HG02938 (cell line): ENCODE results near the gene MTHFR.

Source experiments
- ATAC-seq: cut with Tn5 transposase; IDR thresholded peaks from one replicate; pipeline ENCODE4 v1.9.1; 2021; ENCODE audit warnings: mild to moderate bottlenecking, moderate library complexity; ENCODE audit not compliant: unreplicated experiment

MTHFR gene

GRCh38 chr1:11799099-11799498 lies 6.7 kb downstream of the MTHFR start:
- no peak for ATAC-seq

DNA sequence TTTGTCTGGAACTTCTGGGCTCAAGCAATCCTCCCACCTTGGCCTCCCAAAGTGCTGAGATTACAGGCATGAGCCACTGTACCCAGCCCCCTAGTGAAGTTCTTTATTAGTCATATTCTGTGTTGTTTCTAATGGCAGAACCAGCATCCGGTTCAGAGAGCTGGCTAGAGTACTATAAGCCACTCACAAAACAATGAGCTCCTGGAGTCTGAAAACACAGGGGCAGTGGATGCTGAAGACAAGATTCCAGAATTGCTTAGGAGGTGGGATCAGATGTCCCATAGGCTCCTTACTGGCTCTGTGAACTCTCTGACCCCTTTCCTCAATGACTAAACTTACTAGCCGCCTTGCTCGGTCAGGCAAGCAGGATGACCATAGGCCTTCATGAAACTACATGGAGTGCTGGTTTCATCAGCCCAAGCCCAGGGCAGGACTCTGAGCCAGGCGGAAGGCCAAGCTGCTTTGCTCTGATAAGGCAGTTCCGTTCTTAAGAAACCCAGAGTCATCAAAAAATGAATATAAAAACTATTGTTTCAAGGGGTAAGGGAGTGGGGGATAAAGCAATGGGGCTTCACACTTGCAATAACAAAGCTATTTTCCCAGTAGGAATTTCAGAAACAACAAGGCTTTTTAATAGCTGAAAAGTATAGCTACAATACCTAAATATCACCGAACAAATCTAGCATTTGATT lies 8.1 kb downstream of the MTHFR start:
- ATAC-seq, result no peak

- ATAC-seq, result no peak
Measured at GRCh38 chr1:11796036-11796828, 9.5 kb downstream of the MTHFR start.

- no peak for ATAC-seq
Measured at GRCh38 chr1:11795238-11795890, 10.4 kb downstream of the MTHFR start.

- ATAC-seq, result no peak
Measured at GRCh38 chr1:11794446-11795237, 11.1 kb downstream of the MTHFR start.

- no peak for ATAC-seq
Measured at GRCh38 chr1:11793819-11794218, 11.9 kb downstream of the MTHFR start.

- ATAC-seq, result no peak
Measured at GRCh38 chr1:11792106-11792505, 13.7 kb downstream of the MTHFR start.

DNA sequence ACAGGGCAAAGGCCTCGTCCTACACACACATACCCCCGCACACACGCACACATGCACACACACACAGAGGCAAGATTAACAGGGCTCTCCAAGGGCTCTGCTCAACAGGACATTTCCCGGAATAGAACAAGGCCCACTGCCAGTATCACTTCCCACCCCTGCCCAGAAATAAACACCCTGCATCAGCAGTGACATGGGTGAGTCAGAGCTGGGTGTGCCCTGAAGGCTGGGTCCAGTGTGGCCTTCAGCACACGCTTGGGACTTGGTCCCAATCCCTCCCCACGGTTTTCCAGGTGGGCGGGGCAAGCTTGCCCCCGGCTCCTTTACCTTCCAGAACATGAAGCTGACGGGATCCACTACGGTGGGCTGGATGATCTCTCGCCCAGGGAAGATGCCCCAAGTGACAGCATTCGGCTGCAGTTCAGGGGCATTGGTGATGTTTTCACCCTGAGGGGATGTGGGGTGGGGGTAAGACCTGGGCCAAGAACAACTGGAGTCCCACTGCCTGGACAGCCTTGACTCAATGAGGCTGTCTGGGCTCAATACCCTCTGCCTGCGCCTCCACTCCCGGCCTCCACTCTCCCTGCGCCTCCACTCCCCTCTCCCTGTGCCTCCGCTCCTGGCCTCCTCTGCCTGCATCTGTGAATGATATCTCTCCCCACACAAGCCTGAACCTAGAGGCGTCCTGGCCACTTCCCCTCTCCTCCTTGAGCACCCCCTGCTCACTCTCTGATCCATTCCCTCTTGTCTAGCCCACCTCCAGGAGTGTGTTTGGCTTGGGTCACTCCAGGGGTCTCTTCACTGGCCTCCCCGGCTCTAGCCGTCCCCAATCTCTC lies 14.7 kb downstream of the MTHFR start:
- no peak for ATAC-seq

DNA sequence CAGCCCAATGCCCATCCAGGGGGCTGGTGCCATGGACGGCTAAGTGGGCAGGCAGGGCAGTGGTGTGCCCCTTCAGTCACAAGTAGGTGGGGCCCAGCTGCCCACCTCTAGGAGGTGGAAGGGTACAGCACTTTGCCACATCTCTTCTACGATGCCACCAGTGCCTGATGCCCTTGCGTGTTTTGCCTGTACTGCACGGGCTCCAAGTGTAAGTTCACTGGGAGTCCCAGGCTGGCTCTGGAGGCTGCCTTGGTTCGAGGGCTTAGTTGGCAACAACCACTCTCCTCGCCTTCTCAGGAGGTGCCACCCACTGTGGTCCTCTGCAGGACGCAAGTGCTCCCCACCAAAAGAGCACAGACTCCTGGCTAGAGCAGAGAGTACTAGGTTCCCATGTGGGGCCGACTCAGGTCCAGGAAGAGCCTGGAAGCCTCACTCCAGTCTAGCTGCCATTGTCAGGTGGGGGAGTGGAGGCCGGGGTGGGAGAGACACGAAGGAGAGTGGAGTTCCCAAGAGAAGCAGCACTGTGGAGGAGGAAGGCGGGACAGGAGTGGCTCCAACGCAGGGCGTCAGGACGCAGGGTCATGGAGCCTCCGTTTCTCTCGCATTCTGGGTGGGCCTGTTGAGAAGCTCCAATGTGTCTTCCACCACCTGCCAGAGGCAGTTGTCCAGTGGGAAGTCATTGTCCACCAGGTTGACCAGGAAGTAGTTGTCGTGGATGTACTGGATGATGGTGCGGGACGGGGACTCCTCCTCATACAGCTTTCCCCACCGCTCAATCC lies 15.5 kb downstream of the MTHFR start:
- no peak for ATAC-seq

GRCh38 chr1:11789126-11790067 lies 16.4 kb downstream of the MTHFR start:
- no peak for ATAC-seq

GRCh38 chr1:11788549-11789053 lies 17.2 kb downstream of the MTHFR start:
- ATAC-seq, result no peak

DNA sequence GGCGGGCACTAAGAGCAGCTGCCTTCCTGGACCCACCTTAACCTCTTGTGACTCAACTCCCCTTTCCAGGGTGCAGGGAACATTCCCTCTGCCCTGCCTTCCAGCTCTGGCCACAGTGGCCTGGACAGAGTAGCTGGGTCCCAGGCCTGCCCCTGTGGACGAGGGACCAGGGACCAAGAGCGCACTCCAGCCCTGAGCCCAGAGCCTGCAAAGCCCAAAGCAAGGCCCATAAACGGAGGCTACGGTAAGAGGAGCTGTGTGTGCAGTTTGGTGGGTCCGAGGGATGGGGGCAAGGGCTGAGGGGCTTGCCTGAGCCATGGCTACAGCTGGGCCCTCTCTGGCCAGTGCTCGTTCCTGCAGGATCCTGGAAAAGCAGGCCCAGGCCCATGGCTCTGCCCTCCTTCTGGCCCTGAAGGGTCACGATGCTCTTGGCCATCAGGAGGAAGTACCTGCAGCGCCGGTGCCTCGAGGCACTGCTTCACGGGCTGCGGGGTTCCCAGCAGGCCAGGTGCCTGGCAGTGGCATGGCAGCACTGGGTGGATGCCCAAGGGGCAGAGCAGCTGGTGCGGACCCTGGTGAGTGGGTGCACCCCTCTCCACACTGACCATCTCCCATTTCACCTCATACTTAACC lies 17.8 kb downstream of the MTHFR start:
- no peak for ATAC-seq

DNA sequence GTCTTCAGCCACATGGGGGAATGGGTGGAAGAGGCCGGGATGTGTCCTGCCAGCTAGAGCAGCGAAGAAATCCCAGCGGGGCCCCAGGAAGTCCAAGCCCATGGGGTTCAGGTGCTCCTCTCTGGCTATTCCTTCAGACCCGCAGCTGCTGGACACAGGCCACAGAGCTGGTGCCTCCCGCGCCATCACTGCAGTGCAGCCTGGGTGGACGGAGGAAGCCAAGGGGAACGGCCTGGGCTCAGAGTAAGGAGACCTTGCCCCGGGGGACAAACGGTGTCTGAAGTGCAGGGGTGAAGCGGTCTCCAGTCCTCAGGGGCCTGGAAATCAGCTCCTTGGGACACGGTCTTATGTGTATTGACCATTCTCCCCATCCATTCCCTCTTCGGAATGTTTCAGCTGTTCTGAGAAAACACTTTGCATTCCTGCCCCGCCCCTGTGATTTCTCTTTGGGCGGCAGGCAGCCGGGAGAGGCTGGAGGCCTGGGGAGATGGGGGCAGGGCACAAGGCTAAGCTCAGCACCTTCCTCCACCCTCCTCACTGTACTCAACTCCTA lies 18.4 kb downstream of the MTHFR start:
- ATAC-seq, result no peak

GRCh38 chr1:11786168-11786567 lies 19.6 kb downstream of the MTHFR start:
- ATAC-seq, result no peak

DNA sequence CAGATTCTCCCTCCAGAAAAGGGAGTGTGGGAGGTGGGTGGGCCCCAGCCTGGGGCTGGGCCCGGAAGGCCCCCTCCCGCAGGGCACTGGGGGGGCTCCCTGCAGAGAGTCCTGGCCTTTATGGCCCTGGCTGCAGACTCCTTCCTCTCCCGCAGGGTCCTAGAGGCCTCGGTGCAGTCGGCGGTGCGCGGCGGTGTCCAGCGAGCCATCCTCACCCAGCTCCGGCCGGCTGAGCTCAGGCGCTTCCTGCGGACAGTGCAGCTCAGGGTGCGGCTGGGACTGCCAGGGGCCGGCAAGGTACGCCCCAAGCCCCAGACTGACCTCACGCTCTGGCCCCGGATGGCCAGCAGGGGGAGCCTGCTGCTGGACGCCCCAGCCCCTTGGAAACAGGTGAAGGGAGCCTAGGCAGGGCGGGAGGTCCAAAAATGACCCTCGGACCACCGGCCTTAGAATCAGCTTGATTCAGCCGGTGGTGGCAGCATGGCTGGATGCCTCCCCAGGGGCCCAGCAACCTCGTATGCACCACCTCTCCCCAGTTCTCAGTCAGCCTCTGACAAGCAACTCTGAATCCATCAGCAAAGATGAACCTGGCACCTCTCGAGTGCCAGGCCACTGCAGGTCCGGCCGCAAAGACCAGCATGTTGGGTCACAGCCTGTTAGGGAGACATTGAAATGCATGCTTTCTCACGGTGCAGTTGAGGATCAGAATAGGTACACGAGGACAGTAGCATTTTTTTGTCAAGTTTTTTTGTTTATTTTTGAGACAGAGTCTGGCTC lies 20.6 kb downstream of the MTHFR start:
- ATAC-seq, result no peak

DNA sequence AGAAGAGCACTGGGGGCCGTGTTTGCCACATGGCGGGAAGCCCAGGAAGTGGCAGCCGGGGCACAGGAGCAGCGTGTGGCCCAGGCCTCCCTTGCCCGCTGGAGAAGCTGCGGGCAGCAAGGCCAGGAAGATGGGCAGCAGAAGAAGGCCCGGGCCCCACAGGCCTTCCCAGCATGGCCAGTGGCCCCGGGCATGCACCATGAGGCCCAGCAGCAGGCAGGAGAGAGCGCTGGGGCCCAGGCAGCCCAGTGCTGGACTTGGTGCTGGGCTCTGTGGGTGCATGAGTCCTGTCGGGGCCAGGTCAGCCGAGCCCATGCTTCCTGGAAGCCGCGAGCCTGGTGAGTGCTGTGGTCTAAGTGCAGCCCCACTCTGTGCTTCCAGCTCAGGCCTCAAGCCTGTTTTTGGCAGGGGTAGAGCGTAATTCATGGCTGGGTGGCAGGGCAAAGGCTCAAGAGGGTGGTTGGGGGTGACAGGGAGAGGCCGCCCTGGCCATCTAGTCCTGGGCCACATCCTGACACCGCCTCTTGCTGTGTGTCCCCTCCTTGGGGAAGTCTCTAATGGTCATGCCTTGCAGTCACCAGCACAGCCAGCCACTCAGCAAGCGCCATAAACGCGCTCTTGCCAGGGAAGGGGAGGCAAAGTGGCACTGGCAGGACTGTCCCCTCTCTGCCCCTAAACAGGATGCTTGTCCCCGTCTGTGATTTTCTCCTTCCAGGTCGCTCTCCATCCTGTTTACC lies 21.3 kb downstream of the MTHFR start:
- no peak for ATAC-seq
